Endothelial cell of umbilical vein (primary cell): Measurements from ENCODE around the gene TBX1. TPM values are rescaled to one million over a fixed set of nuclear protein-coding genes. Genes with fewer than 3 reads are reported as not detected.
A peak's percentile ranks its signal among the peaks of the same experiment; 100 is the strongest.

ENCODE experiments used
- BruUV-seq: library from RNA; stranded (reverse); fragments of 400-500 nt; replicated peaks from 2 replicates; lab custom pipeline; 2021; lab: Mats Ljungman, UMichigan
- CTCF ChIA-PET: fragments of 300-600, 350-600 bp; sonication (Branson Sonifier 250); formaldehyde crosslinking; loops from one replicate; lab custom pipeline; 2021; ENCODE audit warnings: antibody characterized with exemption, inconsistent platforms; lab: Charles Lee
- POLR2A ChIA-PET: fragments of 300-600, 350-600 bp; sonication (Branson Sonifier 250); formaldehyde crosslinking; loops from one replicate; lab custom pipeline; 2021; ENCODE audit warnings: antibody characterized with exemption, inconsistent platforms; lab: Charles Lee
- DNase-seq: peaks from one replicate; pipeline ENCODE4 v3.0.0-alpha.2; 2011; ENCODE audit warnings: low read depth, low spot score
- FAIRE-seq: peaks from 2 replicates; lab custom pipeline; 2011; peaks lifted over from hg19 to GRCh38; lab: Jason Lieb, UNC
- H2AFZ ChIP-seq: 2 replicates; pipeline ENCODE4 v1.6.0; 2012; ENCODE audit warnings: low read depth, low read length, control low read depth, inconsistent platforms
- H3K27ac ChIP-seq: 2 replicates; pipeline ENCODE4 v1.5.1; 2011; ENCODE audit warnings: low read depth, mild to moderate bottlenecking, control low read depth, low read length, moderate library complexity; ENCODE audit not compliant: insufficient read depth
- H3K27me3 ChIP-seq, 2 experiments: 2 replicates each; pipeline versions ENCODE4 v1.6.0 to v1.6.1; 2011; ENCODE audit warnings: low read length in 2 of 2, mixed read lengths in 1 of 2; ENCODE audit not compliant: control insufficient read depth in 2 of 2, insufficient read depth in 2 of 2
- H3K36me3 ChIP-seq, 2 experiments: 2 replicates in 1 of 2; 3 replicates in 1 of 2; pipeline ENCODE4 v1.5.1; 2011; ENCODE audit warnings: low read length in 2 of 2, mild to moderate bottlenecking in 1 of 2, moderate library complexity in 1 of 2; ENCODE audit not compliant: control insufficient read depth in 2 of 2, insufficient read depth in 2 of 2; ENCODE audit errors: extremely low read depth in 1 of 2
- H3K4me1 ChIP-seq: 3 replicates; pipeline ENCODE4 v1.5.1; 2011; ENCODE audit warnings: mild to moderate bottlenecking, low read length; ENCODE audit not compliant: control insufficient read depth, insufficient read depth; ENCODE audit errors: extremely low read depth
- H3K4me2 ChIP-seq: 2 replicates; pipeline ENCODE4 v1.6.1; 2011; ENCODE audit warnings: low read length, control low read depth, mixed read lengths; ENCODE audit not compliant: insufficient read depth
- H3K4me3 ChIP-seq, 3 experiments: fragments of 200-600 bp in 1 of 3; sonication (generic), shearing (Covaris generic) in 1 of 3; replicated peaks in 1 of 3; 2 replicates each; pipeline ENCODE4 v1.5.1; 2011 to 2016; ENCODE audit warnings: control low read depth in 3 of 3, low read length in 3 of 3, mild to moderate bottlenecking in 2 of 3, inconsistent platforms in 1 of 3, low read depth in 1 of 3, moderate library complexity in 1 of 3; ENCODE audit not compliant: insufficient read depth in 1 of 3
- H3K79me2 ChIP-seq: 2 replicates; pipeline ENCODE4 v1.6.0; 2012; ENCODE audit warnings: low read length, inconsistent platforms; ENCODE audit not compliant: control insufficient read depth, insufficient read depth
- H3K9ac ChIP-seq: replicated peaks from 2 replicates; pipeline ENCODE3; 2011; ENCODE audit warnings: low read length, control low read depth; ENCODE audit not compliant: insufficient read depth; ENCODE audit errors: extremely low read depth
- H3K9me1 ChIP-seq: replicated peaks from 3 replicates; pipeline ENCODE4 v1.6.0; 2011; ENCODE audit warnings: mild to moderate bottlenecking, low read length; ENCODE audit not compliant: control insufficient read depth, insufficient read depth; ENCODE audit errors: extremely low read depth
- H3K9me3 ChIP-seq: replicated peaks from 2 replicates; pipeline ENCODE4 v1.5.1; 2012; ENCODE audit warnings: low read length, inconsistent platforms; ENCODE audit not compliant: control insufficient read depth, insufficient read depth
- H4K20me1 ChIP-seq: replicated peaks from 2 replicates; pipeline ENCODE3; 2011; ENCODE audit warnings: mild to moderate bottlenecking, low read length; ENCODE audit not compliant: control insufficient read depth, insufficient read depth; ENCODE audit errors: extremely low read depth
- CTCF ChIP-seq, 2 donors: IDR thresholded peaks; 1 replicate in 1 of 2; 2 replicates in 1 of 2; pipeline ENCODE4 v1.5.1; 2011; ENCODE audit warnings: low read length in 2 of 2, mild to moderate bottlenecking in 2 of 2, moderate library complexity in 2 of 2, control low read depth in 1 of 2, inconsistent platforms in 1 of 2, low read depth in 1 of 2; ENCODE audit not compliant: insufficient read depth in 1 of 2; ENCODE audit errors: extremely low read depth in 1 of 2
- EZH2 ChIP-seq: IDR thresholded peaks from 2 replicates; pipeline ENCODE4 v1.6.1; 2012; ENCODE audit warnings: borderline replicate concordance, low read depth, mild to moderate bottlenecking, moderate library complexity, low read length, inconsistent platforms; ENCODE audit not compliant: severe bottlenecking
- FOS ChIP-seq: IDR thresholded peaks from 2 replicates; pipeline ENCODE4 v1.6.1; 2011; ENCODE audit warnings: mild to moderate bottlenecking, low read length, moderate library complexity, borderline replicate concordance; ENCODE audit not compliant: insufficient read depth
- GATA2 ChIP-seq: IDR thresholded peaks from 2 replicates; pipeline ENCODE4 v1.7.0; 2011; ENCODE audit warnings: low read depth, mild to moderate bottlenecking, moderate library complexity, mixed read lengths, low read length; ENCODE audit not compliant: insufficient read length, insufficient read depth
- JUN ChIP-seq: IDR thresholded peaks from 2 replicates; pipeline ENCODE4 v1.6.1; 2011; ENCODE audit warnings: borderline replicate concordance, low read depth; ENCODE audit not compliant: insufficient read length, insufficient read depth
- MAX ChIP-seq: IDR thresholded peaks from 2 replicates; pipeline ENCODE4 v1.6.1; 2011; ENCODE audit not compliant: insufficient read depth, insufficient read length
- MYC ChIP-seq: IDR thresholded peaks from one replicate; pipeline ENCODE4 v1.6.1; 2011; ENCODE audit warnings: mild to moderate bottlenecking, low read depth, low read length
- POLR2A ChIP-seq: IDR thresholded peaks from 2 replicates; pipeline ENCODE4 v1.6.1; 2012; ENCODE audit warnings: low read depth, mild to moderate bottlenecking, control low read depth, low read length
- POLR2AphosphoS5 ChIP-seq: IDR thresholded peaks from 2 replicates; pipeline ENCODE4 v1.6.1; 2012; ENCODE audit warnings: low read depth, mild to moderate bottlenecking, control low read depth, low read length, moderate library complexity; ENCODE audit not compliant: insufficient read depth
- dilution Hi-C: fragments of 300-500 bp; cut with MboI; formaldehyde crosslinking; loops from one replicate; pipeline ENCODE4 v1.15.0; 2019; ENCODE audit warnings: low sequenced_read_pairs; ENCODE audit not compliant: extremely low pct_ligation_motif_present
- intact Hi-C: fragments of 100-400 bp; cut with micrococcal nuclease; formaldehyde crosslinking; loops from one replicate; pipeline ENCODE4 v1.10.0; 2022
- polyA plus RNA-seq, 4 experiments: library from polyadenylated mRNA; depleted of rRNA in 3 of 4; stranded (reverse) in 3 of 4; unstranded in 1 of 4; fragments of >200 nt; gene quantifications; 2 replicates each; pipeline versions ENCODE4 v1.2.1 to v1.2.3, GENCODE V29; 2011 to 2012; ENCODE audit warnings: missing spikeins in 1 of 4
- total RNA-seq: library from RNA; stranded (reverse); gene quantifications from 2 replicates; pipeline ENCODE4 v1.2.3, GENCODE V29; 2021

The TBX1 gene
- total and polyA plus RNA-seq, 2 donors (not counting 3 experiments of a cell fraction or from before 2014, with no cell fraction given): 11.0 to 30.2 TPM

GRCh38 chr22:19810381-19811201 lies 50.0 kb downstream of the TBX1 start:
- dilution Hi-C loops: no loop called here
- H3K4me1 ChIP-seq: peaks cover 13% of the 10 kb centered on the region
- H3K9ac ChIP-seq: no peak overlapping the region
- no peaks in the 10 kb centered on the region for H4K20me1 ChIP-seq
- ChIA-PET CTCF (interaction anchor here (0.9 to 1.6 kb wide), 4 partner anchors 10 to 100 kb away, joined by 3 to 6 read pairs (median 4); no protein-coding TSS in a partner anchor), POLR2A (no interaction called here)
- DNase-seq: peak; percentile 4
- no peak overlapping the region for H3K4me2 ChIP-seq
- no peaks in the 10 kb centered on the region for H3K36me3 ChIP-seq
- FAIRE-seq: no peak
- no TSS peak for BruUV-seq
- H3K4me3 ChIP-seq: no peak overlapping the region
- H3K9me3 ChIP-seq: no peaks in the 10 kb centered on the region
- no peaks in the 10 kb centered on the region for H3K79me2 ChIP-seq
- no peaks in the 10 kb centered on the region for H3K27me3 ChIP-seq
- TF ChIP-seq POLR2AphosphoS5: no peak
- no peak for TF ChIP-seq POLR2A
- no peak for TF ChIP-seq MYC
- TF ChIP-seq MAX: no peak
- TF ChIP-seq JUN: no peak
- no peak for TF ChIP-seq EZH2
- TF ChIP-seq GATA2: no peak
- no peak for TF ChIP-seq CTCF (IDR thresholded peaks at IDR 0.05; ENCODE audit: extremely low read depth in 1 of 2, insufficient read depth in 1 of 2, low read depth in 1 of 2, low read length in 2 of 2)
- no peak for TF ChIP-seq FOS
- no peak overlapping the region for H3K27ac ChIP-seq
- intact Hi-C loops: loop anchor here (1.0 kb wide), 1 partner anchor 63 kb away; no protein-coding TSS in a partner anchor
- H3K9me1 ChIP-seq: no peaks in the 10 kb centered on the region
- H2AFZ ChIP-seq: no peak overlapping the region
